CD4-positive, alpha-beta T cell treated with Interleukin-6 for 4 hours (primary cell): ENCODE data around the gene PTPN12.
"Not testable (repeated sequence)": the region's sequence is repeated elsewhere in the genome, so short reads cannot be mapped to it uniquely, and the experiment has no call there.

Experiments used
- DNase-seq: peaks from one replicate; pipeline ENCODE4 v3.0.0-alpha.2; 2020; ENCODE audit warnings: mixed read lengths

PTPN12 gene

GRCh38 chr7:77580762-77581350, 43.8 kb downstream of the PTPN12 start:
- DNase-seq: no peak

GRCh38 chr7:77587272-77587671, 50.2 kb downstream of the PTPN12 start:
- no peak for DNase-seq

- DNase-seq: no peak
Measured at GRCh38 chr7:77600952-77601351, 63.9 kb downstream of the PTPN12 start.

GRCh38 chr7:77606562-77606961, 69.5 kb downstream of the PTPN12 start:
- DNase-seq: no peak

GRCh38 chr7:77619314-77619713, 82.2 kb downstream of the PTPN12 start:
- no peak for DNase-seq

GRCh38 chr7:77626586-77627308, 89.7 kb downstream of the PTPN12 start:
- no peak for DNase-seq

- no peak for DNase-seq
Measured at GRCh38 chr7:77627309-77627676, 90.2 kb downstream of the PTPN12 start.

- no peak for DNase-seq
Measured at GRCh38 chr7:77629797-77630196, 92.7 kb downstream of the PTPN12 start.

- DNase-seq: no peak
Measured at GRCh38 chr7:77631820-77632219, 94.7 kb downstream of the PTPN12 start.

GRCh38 chr7:77644774-77645173, 107.7 kb downstream of the PTPN12 start:
- DNase-seq: no peak

GRCh38 chr7:77648742-77649338, 111.7 kb downstream of the PTPN12 start:
- DNase-seq: no peak

- no peak for DNase-seq
Measured at GRCh38 chr7:77649716-77650349, 112.7 kb downstream of the PTPN12 start.

- peak; percentile 49 for DNase-seq
Measured at GRCh38 chr7:77651575-77652162, 114.6 kb downstream of the PTPN12 start.

- not testable (repeated sequence) for DNase-seq
Measured at GRCh38 chr7:77652826-77653225, 115.7 kb downstream of the PTPN12 start.

GRCh38 chr7:77653572-77653971, 116.5 kb downstream of the PTPN12 start:
- no peak for DNase-seq

GRCh38 chr7:77655356-77655755, 118.3 kb downstream of the PTPN12 start:
- no peak for DNase-seq

GRCh38 chr7:77655836-77656455, 118.9 kb downstream of the PTPN12 start:
- DNase-seq: no peak

- peak; percentile 32 for DNase-seq
Measured at GRCh38 chr7:77657427-77658224, 120.5 kb downstream of the PTPN12 start.

GRCh38 chr7:77658928-77659327, 121.8 kb downstream of the PTPN12 start:
- no peak for DNase-seq

- DNase-seq: no peak
Measured at GRCh38 chr7:77661816-77662215, 124.7 kb downstream of the PTPN12 start.

GRCh38 chr7:77662869-77663268, 125.8 kb downstream of the PTPN12 start:
- DNase-seq: no peak

- no peak for DNase-seq
Measured at GRCh38 chr7:77664715-77665114, 127.6 kb downstream of the PTPN12 start.
